NCI-H2107 treated with DMSO at 0.1 percent for 48 hours (cell line): ENCODE data around the gene SEC24A.
A peak's percentile ranks its signal among the peaks of the same experiment; 100 is the strongest.
"Not testable (repeated sequence)": the region's sequence is repeated elsewhere in the genome, so short reads cannot be mapped to it uniquely, and the experiment has no call there.

Experiments used
- DNase-seq: peaks from one replicate; lab custom pipeline; 2025; ENCODE audit not compliant: unreplicated experiment; lab: John Stamatoyannopoulos, UW

The SEC24A gene

DNA sequence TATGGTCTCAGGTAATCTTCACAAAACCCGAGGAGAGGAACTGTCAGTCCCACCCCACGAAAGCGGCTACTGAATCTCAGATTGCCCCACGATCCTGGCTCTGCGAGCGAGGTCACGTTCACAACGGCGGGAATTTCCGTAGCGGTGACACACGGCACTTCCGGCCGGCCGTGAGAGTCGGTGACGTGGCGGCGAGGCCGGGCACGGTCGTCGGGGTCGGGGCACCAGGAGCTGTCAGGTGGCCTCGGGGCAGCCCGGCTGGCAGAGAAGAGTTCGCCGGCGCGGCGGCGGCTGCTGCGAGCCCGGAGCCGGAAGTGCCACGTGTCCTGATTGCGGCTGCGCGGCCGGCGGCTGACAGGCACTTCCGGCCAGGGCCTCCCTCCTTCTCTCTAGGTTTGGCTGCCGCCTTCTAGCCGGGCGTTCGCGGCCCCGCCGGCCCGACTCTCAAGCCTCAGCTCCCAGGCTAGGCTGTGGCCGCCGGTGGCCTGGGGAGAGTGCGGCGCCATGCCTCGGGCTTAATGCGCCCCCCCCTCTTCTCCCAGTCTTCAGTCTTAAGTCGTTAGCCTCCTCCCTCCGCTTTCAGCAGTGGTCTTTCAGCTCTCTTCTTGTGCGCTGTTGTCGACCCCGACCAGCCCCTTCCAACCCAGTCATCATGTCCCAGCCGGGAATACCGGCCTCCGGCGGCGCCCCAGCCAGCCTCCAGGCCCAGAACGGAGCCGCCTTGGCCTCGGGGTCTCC lies at the start of gene SEC24A:
TSS of gene SEC24A (plus strand) at position 361 of the 738 bp plus-strand sequence. CDS start at position 653, 292 bp downstream.
- peak; percentile 35 for DNase-seq

DNA sequence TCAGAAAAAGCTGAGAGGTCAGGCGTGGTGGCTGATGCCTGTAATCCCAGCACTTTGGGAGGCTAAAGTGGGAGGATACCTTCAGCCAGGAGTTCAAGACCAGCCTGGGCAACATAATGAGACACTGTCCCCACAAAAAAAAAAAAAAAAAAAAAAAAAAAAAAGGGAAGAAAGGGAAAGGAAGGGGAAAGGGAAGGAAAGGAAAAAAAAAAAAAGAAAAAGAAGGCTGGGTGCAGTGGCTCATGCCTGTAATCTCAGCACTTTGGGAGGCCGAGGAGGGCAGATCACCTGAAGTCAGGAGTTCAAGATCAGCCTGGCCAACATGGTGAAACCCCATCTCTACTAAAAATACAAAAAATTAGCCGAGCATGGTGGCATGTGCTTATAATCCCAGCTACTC lies 48.8 kb upstream of the SEC24A start:
- not testable (repeated sequence) for DNase-seq

DNA sequence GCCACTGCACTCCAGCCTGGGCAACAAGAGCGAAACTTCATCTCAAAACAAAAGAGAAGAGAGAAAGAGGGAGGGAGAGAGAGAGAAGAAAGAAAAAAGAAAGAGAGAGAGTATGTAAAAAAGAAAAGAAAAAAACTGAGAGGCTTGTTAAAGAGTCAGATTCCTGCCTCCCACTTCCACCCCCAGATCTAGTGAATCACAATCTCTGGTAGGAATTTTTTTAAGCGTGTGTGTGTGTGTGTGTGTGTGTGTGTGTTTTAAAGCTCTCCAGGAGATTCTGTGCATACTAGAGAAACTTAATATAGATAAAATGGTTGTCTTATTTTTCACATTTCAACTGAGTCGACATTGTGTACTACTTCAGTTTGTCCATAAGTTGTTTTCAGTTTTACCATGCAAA lies 48.0 kb upstream of the SEC24A start:
- DNase-seq = no peak

DNA sequence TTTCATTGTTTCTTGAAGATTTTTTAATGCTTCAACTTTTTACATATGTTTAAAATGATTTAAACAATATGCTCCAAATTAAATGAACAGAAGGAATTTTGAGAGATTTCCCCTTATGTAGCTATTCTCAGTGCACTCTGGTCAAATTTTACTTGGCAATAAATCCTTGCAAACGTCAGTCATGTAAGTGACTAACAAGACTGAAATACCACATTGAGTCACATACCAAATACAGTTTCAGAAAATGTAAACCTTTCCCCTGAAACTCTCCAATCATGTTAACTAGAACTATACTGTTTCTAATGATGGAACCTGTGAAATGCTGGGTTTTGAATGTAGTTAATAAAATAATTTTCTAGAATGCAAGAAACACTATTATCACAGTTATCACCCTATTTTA lies 45.5 kb upstream of the SEC24A start:
- no peak for DNase-seq

DNA sequence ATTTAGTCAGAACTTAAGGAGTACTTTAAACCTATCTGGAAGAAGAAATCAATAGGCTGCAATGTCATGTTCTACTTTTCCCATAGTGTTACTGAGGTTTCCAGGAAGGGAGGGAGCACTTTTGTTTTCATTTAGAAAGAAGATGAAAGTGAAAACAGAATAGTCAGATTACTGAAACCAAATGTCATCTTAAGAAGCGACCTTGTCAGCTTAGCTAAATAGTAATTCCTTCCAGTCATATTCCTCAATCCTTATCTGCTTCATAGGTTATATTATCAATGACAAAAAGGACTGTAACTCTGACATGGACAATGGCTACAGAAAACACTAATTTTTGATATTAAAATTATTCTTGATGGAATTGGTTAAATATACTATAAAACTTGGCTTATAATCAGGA lies 43.7 kb upstream of the SEC24A start:
- DNase-seq = no peak

DNA sequence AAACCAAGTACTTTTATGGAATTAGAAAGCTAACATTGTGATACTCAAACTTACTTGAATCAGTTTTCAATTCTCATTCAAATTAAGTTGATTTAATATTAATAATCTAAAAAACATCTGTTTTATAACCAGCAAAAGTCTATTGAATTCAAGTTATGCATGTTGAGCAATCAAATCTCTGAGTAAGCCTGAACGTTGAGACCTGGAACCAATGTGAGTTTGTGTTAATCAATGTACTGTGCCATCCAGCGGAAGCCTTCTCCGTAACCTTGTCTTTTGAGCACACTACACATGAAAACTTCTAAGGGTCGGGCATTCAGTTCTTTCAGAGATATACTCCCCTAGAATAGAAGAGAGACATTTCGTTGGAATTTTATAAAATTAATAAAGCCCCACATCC lies 41.9 kb upstream of the SEC24A start:
- DNase-seq = no peak

DNA sequence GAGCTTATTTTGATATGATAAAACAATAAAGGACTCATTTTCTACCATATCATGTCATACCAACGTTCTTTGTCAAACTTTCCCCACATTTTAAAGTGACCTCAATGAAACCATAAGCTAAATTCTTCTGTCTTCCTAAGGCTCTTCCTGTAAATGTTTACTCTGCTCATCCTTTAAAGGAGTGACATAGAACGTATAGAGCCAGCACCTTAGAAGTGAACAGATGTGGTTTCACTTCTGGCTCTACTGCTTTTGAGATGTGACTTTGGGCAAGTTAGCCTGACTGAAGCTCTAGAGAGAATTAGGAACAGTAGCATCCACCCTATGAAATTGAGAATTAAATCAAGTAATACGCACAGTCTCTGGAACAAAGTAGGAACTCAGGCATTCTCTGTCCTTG lies 40.0 kb upstream of the SEC24A start:
- no peak for DNase-seq

DNA sequence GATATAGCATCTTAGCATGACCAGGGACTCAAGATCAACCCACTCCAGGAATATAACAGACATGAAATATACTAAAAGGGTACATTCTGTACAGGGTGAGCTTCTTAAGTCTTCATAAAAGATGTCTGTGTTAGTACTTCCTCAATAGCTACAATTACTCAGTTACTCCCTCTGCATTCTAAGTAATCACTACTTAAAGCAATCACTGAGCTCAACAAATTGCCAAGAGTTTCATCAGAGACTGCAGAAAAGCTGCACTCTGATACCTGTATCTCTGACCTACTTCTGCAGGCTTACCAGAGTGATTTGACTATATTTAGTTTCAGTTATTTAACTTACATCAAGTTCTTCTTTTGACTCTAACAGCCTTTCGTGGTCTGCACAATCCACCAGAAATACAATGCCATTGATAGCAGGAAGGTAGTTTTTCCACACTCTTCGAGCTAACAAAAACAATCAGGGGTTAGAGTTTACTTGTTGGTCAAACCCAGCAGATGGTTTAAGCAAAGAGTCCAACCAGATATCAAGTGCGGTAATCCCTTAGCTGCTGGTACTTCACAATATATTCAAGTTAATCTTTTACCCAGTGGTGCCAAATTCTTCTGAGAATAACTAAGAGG lies 39.2 kb upstream of the SEC24A start:
- no peak for DNase-seq

DNA sequence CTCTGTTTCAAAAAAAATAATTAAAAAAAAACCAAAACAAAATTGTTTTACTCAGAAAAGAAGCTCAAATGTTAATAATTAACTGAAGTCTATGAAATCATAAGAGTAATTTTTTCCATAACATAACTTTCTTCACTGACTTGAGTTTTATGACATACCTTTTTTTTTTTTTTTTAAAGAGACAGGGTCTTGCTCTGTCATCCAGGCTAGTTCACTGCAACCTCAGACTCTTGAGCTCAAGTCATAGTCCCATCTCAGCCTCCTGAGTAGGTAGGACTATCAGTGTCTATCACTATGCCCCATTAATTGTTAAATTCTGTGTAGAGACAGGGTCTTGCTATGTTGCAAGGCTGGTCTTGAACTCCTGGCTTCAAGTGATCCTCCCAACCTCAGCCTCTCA lies 37.9 kb upstream of the SEC24A start:
- DNase-seq = no peak

DNA sequence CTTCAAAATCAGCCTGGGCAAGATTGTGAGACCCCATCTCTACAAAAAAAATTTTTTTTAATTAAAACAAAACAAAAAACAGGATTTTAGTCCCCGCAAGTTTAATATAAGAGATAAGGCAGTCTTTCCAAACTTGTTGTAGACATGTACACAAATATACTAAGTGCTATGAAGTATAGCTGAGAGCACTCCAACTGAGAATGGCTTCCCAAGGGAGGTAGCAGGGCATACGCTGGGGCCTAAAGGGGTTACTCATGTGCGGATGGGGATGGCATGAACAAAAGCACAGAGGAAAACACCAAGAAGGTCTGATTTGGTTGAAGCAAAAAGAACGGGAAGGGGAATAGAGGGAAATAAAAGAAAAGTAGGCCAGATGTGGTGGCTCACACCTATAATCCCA lies 37.1 kb upstream of the SEC24A start:
- no peak for DNase-seq

DNA sequence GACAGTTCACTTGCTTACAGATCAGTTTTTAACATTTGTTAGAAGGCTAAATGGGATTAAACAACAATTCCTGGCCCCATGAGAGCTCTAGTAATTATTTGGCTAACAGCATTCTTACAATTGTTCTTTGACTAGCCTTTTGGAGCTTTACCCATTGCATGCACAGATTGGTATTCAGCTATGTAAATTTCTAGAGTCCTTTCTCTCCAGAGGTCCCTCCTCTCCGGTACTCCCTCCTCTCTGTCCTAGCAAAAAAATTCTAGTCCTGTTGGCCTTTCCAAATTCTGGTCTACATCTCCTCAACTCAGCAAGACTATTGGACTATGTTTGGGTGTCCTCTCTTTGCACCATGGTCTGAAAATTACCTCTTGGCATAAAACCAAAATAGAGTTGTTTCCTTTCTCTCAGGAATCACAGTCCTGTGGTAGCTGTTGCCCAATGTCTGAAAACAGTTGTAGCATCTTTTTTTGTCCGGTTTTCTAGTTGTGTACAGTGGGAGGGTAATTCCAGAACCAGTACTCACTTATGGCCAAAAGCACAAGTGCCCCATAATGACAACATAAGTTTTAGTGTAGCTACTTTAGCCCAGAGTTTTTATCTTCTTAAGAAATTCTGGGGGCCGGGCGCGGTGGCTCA lies 34.0 kb upstream of the SEC24A start:
- DNase-seq = no peak

DNA sequence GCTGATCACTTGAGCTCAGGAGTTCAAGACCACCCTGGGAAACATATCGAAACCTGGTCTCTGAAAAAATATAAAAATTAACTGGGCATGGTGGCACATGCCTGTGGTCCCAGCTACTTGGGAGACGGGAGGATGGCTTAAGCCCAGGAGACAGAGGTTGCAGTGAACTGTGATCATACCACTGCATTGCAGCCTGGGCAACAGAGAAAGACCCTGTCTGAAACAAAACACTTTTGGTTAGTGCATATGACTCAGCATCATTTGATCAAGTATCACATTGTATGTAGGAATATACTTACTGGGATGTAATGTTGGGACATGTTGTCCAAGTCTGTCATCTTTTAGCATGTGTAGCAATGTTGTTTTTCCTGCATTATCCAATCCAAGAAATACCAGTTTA lies 28.0 kb upstream of the SEC24A start:
- no peak for DNase-seq

DNA sequence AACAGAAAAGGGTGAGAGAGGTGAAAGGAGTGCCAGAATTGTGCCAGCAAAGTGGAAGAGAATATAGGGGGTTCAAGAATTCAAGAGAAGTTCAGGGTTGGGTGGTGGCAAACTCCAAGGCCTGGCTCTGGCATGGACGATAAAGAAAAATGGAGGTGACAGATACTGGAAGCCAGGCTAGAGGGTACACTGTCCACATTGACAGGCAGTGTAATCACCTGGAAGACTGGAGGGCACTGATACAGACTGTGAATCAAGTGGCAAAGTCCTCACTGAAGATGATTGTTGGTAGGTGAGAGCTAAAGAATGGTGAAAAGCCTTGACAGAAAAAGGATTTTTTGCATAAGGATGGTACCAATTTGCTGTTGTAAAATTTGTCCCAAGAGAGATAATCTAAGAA lies 23.0 kb upstream of the SEC24A start:
- no peak for DNase-seq

DNA sequence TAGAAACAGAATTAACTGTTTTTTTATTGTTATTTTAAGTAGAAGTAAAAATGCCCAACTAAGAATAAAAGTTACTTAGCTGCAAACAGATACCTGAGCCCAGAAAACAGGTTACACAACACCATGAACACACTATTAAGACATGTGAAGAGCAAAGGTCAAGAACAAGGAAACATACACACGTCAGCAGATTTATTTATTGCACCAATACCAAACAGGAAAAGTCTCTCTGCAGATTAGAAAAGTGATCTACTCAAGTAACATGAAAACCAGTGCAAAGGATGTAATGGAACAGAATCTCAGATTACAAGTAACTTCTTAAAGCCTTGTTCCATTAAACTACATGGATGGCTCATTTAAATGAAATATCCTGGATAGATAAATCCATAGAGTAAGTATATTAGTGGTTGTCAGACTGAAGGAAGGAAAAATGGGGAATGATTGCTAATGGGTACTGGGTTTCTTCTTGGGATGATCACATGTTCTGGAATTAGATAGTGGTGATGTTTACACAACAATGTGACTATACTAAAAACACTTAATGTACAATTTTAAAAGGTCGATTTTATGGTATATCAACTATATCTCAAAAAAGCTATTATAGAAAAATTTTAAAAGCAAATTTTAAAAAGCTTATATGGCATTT lies 22.1 kb upstream of the SEC24A start:
- DNase-seq = no peak

DNA sequence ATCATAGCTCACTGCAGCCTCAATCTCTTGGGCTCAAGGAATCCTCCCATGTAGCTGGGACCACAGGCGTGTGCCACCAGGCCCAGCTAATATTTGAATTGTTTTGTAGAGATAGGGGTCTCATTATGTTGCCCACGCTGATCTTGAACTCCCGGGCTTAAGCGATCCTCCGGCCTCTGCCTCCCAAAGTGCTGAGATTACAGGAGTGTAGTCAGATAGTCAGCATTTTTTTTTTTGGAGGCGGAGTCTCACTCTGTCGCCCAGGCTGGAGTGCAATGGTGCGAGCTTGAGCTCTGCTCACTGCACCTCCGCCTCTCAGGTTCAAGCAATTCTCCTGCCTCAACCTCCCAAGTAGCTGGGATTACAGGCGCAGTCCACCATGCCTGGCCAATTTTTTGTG lies 14.4 kb upstream of the SEC24A start:
- DNase-seq = no peak

DNA sequence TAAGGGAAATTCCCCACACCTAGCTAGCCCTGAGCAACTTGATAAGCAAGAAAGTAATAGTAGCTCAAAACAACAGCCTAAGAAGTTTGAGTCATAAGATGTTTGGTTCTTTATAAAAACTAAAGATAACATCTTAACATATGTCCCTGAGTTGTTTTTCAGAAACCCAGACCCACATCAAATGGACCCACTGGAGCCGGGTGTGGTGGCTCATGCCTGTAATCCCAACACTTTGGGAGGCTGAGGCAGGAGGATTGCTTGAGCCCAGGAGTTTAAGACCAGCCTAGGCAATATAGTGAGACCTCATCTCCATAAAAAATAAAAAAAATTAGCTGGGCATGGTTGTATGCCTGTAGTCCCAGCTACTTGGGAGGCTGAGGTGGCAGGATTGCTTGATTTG lies 13.2 kb upstream of the SEC24A start:
- DNase-seq = not testable (repeated sequence)

DNA sequence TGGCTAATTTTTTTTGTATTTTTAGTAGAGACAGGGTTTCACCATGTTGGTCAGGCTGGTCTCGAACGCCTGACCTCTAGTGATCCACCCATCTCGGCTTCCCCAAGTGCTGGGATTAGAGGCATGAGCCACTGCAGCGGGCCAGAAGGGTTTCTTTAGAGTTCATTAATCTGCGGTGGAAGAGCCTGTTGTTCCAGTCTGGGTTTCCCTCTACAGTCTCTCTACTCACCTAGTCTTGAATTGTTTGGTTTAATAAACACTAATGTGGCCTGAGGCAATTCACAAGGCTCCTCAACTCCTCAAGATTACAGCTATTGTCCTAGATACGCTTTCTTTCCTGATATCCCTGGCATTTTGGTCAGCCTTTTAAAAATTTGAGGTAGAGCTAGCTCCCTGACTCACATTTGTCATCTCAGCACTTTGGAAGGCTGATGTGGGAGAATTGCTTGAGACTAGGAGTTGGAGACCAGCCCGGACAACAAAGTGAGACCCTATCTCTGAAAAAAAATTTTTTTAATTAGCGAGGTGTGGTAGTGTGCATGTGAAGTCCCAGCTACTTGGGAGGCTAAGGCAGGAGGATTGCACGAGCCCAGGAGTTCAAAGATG lies 11.4 kb upstream of the SEC24A start:
- DNase-seq = no peak

DNA sequence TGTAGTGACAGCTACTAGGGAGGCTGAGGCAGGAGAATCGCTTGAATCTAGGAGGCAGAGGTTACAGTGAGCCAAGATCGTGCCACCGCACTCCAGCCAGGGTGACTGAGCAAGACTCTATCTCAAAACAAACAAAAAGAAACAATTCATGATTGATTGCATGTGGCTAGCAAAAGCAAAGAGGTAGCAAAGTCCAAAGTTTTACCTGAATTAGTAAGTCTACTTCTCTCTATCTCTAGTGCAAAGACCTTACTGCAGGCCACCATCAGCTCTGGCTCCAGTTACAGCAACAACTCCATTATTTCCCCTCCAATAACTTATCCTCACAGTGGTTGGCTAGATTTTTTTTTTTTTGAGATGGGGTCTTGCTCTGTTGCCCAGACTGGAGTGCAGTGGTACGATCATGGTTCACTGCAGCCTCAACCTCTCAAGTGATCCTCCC lies 9.8 kb upstream of the SEC24A start:
- DNase-seq = no peak

DNA sequence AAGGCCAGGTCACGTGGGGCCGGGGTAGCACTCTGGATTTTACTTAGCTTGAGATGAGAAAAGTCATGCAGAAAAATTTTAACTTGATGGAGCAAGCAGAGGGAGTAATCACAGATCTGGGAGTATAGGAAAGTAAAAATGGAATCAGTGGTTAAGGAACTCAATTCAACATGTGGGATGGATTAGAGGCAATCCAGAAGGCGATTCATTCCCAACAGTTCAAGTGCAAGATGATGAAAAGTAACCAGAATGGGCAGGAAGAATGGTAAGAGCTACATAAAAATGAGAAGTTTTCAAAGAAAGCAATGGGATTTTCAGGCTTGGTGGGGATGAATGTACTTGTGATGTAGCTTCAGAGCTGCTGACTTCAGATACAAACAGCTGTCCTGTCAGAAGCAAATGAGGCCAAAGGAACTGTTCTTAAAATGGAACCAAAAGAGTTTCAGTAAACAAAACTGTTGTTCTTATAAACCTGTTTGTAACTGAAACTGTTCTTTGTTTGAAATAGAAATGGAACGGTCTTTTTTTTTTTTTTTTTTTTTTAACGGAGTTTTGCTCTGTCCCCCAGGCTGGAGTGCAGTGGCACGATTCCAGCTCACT lies 5.6 kb upstream of the SEC24A start:
- DNase-seq = no peak

DNA sequence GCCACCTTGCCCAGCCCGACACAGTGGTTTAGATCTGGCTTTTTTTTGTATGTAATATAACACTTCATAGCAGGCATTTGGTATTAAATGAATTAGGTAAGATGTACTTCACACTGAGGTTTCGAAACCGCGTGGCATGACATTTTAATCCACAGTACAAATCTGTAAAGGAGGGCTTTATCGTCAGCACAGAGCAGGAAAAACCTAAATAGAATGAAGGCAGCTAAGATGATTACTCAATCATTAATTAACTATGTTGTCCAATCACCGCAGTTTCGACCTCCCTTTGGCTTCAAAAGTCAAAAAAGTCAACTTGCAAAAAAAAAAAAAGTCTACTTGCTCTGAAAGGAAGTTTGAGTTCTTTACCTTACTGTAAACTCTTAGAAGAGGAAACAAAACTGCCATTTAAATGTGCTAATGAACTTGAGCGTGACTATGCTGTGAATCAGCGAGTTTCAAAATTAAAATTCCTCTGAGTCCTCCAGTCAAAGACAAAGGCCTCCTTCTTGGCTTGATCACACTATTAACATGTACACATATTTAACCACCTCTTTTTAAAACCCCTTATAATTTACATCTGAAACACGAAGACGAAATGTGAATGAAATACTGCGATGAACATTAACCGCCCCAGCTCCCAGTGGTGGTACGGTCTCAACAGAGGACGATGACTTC lies 698 bp upstream of the SEC24A start:
- peak; percentile 30 for DNase-seq
